Peyer's patch (tissue), 4 donors: ENCODE data around the gene MINPP1. TPM values are rescaled to one million over a fixed set of nuclear protein-coding genes. Genes with fewer than 3 reads are reported as not detected.

Experiments
- DNase-seq, 3 donors: peaks; one replicate each; pipeline ENCODE4 v3.0.0-alpha.2; 2017 to 2019
- H3K27ac ChIP-seq, 4 donors: fragments of 200-600 bp; sonication (generic); one replicate each; pipeline ENCODE4 v1.5.1; 2016 to 2019
- H3K27me3 ChIP-seq, 2 donors: fragments of 200-600 bp; sonication (generic); one replicate each; pipeline ENCODE4 v1.5.1; 2019
- H3K36me3 ChIP-seq, 3 donors: fragments of 200-600 bp; sonication (generic); one replicate each; pipeline ENCODE4 v1.5.1; 2016 to 2019
- H3K4me1 ChIP-seq, 4 donors: fragments of 200-600 bp; sonication (generic); one replicate each; pipeline ENCODE4 v1.5.1; 2016 to 2019
- H3K4me3 ChIP-seq, 4 donors: fragments of 200-600 bp; sonication (generic); 1 replicate in 3 of 4; 2 replicates in 1 of 4; pipeline ENCODE4 v1.5.1; 2016 to 2019; ENCODE audit warnings: mild to moderate bottlenecking in 1 of 4
- H3K9me3 ChIP-seq, 4 donors: fragments of 200-600 bp; sonication (generic); one replicate each; pipeline ENCODE4 v1.5.1; 2016 to 2019; ENCODE audit warnings: mild to moderate bottlenecking in 1 of 4
- POLR2A ChIP-seq, 2 donors: fragments of 450-650 bp; IDR thresholded peaks; one replicate each; pipeline ENCODE4 v1.5.1; 2017; ENCODE audit warnings: antibody characterized with exemption in 2 of 2, mild to moderate bottlenecking in 2 of 2, moderate library complexity in 2 of 2
- total RNA-seq, 4 donors: library from RNA; depleted of rRNA; stranded (reverse); fragments of >200 nt; gene quantifications; one replicate each; pipeline ENCODE4 v1.1.0, GENCODE V29; 2016
- TF ChIP-seq, protein P1 (sequence below), 6 experiments: fragments of 450-650 bp in 4 of 6; fragments of 200-600 bp in 2 of 6; sonication (generic) in 1 of 6; IDR thresholded peaks; one replicate each; pipeline ENCODE4 v1.5.1; 2017 to 2019; ENCODE audit warnings: antibody characterized with exemption in 6 of 6, mild to moderate bottlenecking in 3 of 6, moderate library complexity in 1 of 6

The MINPP1 gene
- total RNA-seq, 4 donors from 2014 or later, result 5.8 to 35.2 (median 20.6) TPM

DNA sequence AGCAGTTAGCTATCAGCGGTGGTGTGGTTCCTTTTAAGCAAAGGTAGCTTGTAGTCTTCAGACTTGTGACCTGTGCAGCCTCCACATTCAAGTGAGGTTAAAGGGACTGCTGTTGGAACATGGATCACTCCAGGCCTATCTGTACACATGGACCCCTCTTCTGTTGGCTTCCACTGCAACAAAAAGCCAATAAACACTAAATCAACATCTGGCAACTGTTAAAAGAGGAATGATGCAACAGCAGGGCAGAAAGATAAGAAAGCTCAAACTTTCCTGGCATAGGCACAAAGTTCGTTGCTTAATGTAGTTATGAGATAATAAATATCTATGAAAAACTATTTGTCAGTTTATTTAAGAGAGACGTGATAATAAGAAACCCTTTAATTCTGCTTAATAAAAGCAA, 4.0 kb upstream of the MINPP1 start:
- Histone ChIP-seq H3K27ac (no peak overlapping the region), H3K4me1 (peaks cover 0 to 7% (median 0%) of the 10 kb centered on the region in 4 donors), H3K27me3 (no peaks in the 10 kb centered on the region), H3K4me3 (no peak overlapping the region), H3K36me3 (no peaks in the 10 kb centered on the region), H3K9me3 (no peaks in the 10 kb centered on the region)
- TF ChIP-seq POLR2A (IDR thresholded peaks at IDR 0.05), result no peak
- TF ChIP-seq, protein P1, sequence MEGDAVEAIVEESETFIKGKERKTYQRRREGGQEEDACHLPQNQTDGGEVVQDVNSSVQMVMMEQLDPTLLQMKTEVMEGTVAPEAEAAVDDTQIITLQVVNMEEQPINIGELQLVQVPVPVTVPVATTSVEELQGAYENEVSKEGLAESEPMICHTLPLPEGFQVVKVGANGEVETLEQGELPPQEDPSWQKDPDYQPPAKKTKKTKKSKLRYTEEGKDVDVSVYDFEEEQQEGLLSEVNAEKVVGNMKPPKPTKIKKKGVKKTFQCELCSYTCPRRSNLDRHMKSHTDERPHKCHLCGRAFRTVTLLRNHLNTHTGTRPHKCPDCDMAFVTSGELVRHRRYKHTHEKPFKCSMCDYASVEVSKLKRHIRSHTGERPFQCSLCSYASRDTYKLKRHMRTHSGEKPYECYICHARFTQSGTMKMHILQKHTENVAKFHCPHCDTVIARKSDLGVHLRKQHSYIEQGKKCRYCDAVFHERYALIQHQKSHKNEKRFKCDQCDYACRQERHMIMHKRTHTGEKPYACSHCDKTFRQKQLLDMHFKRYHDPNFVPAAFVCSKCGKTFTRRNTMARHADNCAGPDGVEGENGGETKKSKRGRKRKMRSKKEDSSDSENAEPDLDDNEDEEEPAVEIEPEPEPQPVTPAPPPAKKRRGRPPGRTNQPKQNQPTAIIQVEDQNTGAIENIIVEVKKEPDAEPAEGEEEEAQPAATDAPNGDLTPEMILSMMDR (IDR thresholded peaks at IDR 0.05), result no peak
- DNase-seq, result no peak

- H3K27ac ChIP-seq, result no peak overlapping the region
- no peaks in the 10 kb centered on the region for H3K27me3 ChIP-seq
- H3K36me3 ChIP-seq, result no peaks in the 10 kb centered on the region
- H3K9me3 ChIP-seq, result no peaks in the 10 kb centered on the region
- DNase-seq, result no peak
- no peak for TF ChIP-seq POLR2A (IDR thresholded peaks at IDR 0.05)
- TF ChIP-seq, protein P1 (IDR thresholded peaks at IDR 0.05), result no peak
- H3K4me3 ChIP-seq, result no peak overlapping the region
- H3K4me1 ChIP-seq, result peaks cover 0 to 23% (median 1%) of the 10 kb centered on the region in 4 donors
These were observed 1.3 kb upstream of the MINPP1 start for GRCh38 chr10:87503401-87503800.

GRCh38 chr10:87503886-87504285, 807 bp upstream of the MINPP1 start:
- H3K27ac ChIP-seq, result peak overlapping the region in 3 of 4 donors; percentile 70 to 85 (median 78)
- H3K4me1 ChIP-seq, result peaks cover 0 to 23% (median 1%) of the 10 kb centered on the region in 4 donors
- no peak for DNase-seq
- TF ChIP-seq, protein P1 (IDR thresholded peaks at IDR 0.05), result no peak
- TF ChIP-seq POLR2A (IDR thresholded peaks at IDR 0.05), result no peak
- H3K4me3 ChIP-seq, result peak overlapping the region in 3 of 4 donors; percentile 82 to 88 (median 83)
- H3K9me3 ChIP-seq, result no peaks in the 10 kb centered on the region
- peaks cover 0 to 3% (median 0%) of the 10 kb centered on the region in 3 donors for H3K36me3 ChIP-seq
- no peaks in the 10 kb centered on the region for H3K27me3 ChIP-seq

- DNase-seq, result no peak
- H3K36me3 ChIP-seq, result peaks cover 0 to 7% (median 0%) of the 10 kb centered on the region in 3 donors
- no peaks in the 10 kb centered on the region for H3K9me3 ChIP-seq
- H3K4me3 ChIP-seq, result peak overlapping the region; percentile 82 to 92 (median 86)
- H3K27me3 ChIP-seq, result no peaks in the 10 kb centered on the region
- peak overlapping the region; percentile 41 to 85 (median 74) for H3K27ac ChIP-seq
- H3K4me1 ChIP-seq, result peaks cover 0 to 23% (median 1%) of the 10 kb centered on the region in 4 donors
- TF ChIP-seq POLR2A (IDR thresholded peaks at IDR 0.05), result no peak
- TF ChIP-seq, protein P1 (IDR thresholded peaks at IDR 0.05), result no peak
These were observed 420 bp upstream of the MINPP1 start for GRCh38 chr10:87504307-87504639.

DNA sequence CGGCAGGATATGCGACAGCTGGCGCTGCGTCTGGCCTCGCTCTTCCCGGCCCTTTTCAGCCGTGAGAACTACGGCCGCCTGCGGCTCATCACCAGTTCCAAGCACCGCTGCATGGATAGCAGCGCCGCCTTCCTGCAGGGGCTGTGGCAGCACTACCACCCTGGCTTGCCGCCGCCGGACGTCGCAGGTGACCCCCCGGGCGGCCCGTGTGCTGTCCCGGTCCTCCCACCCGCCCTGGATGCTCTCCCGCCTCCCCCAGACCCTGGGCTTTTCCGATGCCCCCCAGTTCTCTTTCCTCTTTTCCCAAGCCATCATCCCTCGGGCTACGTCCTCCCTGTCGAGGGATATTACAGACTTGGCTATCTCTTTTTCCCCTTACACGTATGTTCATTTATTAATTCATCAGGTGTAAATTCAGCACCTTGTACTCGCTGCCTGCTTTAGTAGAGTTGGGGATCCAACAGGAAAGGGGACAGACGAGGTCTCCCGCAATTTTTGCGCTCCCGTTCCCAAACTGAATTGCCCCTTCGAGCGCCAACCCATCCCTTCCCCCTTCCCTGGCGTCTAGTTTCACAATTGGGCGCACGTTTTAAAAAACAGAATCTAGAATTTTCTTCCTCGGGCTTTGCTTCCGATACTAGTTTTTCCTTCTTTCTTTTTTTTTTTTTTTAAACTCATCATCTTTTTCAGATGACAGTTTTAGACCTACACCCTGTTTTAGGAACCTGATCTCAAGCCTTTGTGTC, 846 bp downstream of the MINPP1 start:
- peaks cover 0 to 23% (median 1%) of the 10 kb centered on the region in 4 donors for H3K4me1 ChIP-seq
- H3K27ac ChIP-seq, result peak overlapping the region; percentile 41 to 85 (median 74)
- TF ChIP-seq POLR2A (IDR thresholded peaks at IDR 0.05), result no peak
- TF ChIP-seq, protein P1 (IDR thresholded peaks at IDR 0.05), result peak in 5 of 6 experiments; percentile 19 to 59 (median 42)
- H3K9me3 ChIP-seq, result no peaks in the 10 kb centered on the region
- peaks cover 0 to 17% (median 0%) of the 10 kb centered on the region in 3 donors for H3K36me3 ChIP-seq
- H3K27me3 ChIP-seq, result no peaks in the 10 kb centered on the region
- DNase-seq, result peak; percentile 59 to 80 (median 78)
- peak overlapping the region; percentile 82 to 92 (median 86) for H3K4me3 ChIP-seq
